IPS DF 6.9 (cell line): ENCODE measurements around the gene GALNT2.

Source experiments
- DNase-seq: peaks from one replicate; pipeline ENCODE4 v3.0.0-alpha.2; 2013; ENCODE audit warnings: low read depth, low spot score
- H3K27ac ChIP-seq: one replicate; pipeline ENCODE4 v1.5.1; 2013; ENCODE audit warnings: low read length, control low read depth
- H3K27me3 ChIP-seq: 2 replicates; pipeline ENCODE4 v1.6.1; 2013; ENCODE audit warnings: mild to moderate bottlenecking, low read length; ENCODE audit not compliant: control insufficient read depth, insufficient read depth
- H3K36me3 ChIP-seq: 2 replicates; pipeline ENCODE4 v1.6.1; 2013; ENCODE audit warnings: low read length; ENCODE audit not compliant: control insufficient read depth, insufficient read depth
- H3K4me1 ChIP-seq: 2 replicates; pipeline ENCODE4 v1.6.1; 2013; ENCODE audit warnings: low read length; ENCODE audit not compliant: control insufficient read depth, insufficient read depth
- H3K4me3 ChIP-seq: 2 replicates; pipeline ENCODE4 v1.5.1; 2013; ENCODE audit warnings: mild to moderate bottlenecking, low read length
- H3K9me3 ChIP-seq: 2 replicates; pipeline ENCODE4 v1.6.1; 2013; ENCODE audit warnings: low read length, inconsistent platforms; ENCODE audit not compliant: control insufficient read depth, insufficient read depth
- WGBS: extraction: QIAGEN DNeasy Blood & Tissue Kit; methylation state at CpG from one replicate; pipeline ENCODE4 v1.1.7; 2013; ENCODE audit warnings: mixed read lengths, missing lambda C conversion rate; ENCODE audit not compliant: insufficient read length, insufficient coverage; 5-methylcytosine and 5-hydroxymethylcytosine counted together

GALNT2 gene

DNA sequence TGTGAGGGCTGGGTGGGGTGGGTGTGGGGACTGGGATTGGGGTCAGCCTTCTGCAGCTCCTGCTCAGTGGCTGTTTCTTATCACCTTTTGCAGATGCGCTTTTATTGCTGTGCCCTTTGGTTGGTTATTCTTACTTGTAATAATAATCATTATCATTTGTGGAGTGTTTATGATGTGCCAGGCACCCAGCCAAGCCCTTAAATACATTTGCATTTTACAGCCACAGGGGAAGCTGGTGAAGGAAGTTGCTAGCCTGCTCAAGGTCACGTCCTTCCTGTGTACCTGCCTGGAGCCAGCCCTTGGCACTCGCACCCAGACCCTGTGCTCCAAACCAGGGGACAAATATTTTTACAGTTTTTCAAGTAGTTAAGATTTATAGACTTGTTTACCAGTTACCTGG is 215.1 kb downstream of the GALNT2 start:
- DNase-seq: no peak
- WGBS: no CpG with 5 or more reads among the region's 3 CpGs
- Histone ChIP-seq H3K4me1 (peaks cover 2% of the 10 kb centered on the region; the same call in 1 of the 2 replicates), H3K36me3 (peaks cover 5% of the 10 kb centered on the region; the same call in 1 of the 2 replicates), H3K9me3 (no peaks in the 10 kb centered on the region), H3K4me3 (no peak overlapping the region), H3K27ac (no peak overlapping the region), H3K27me3 (no peaks in the 10 kb centered on the region)

DNA sequence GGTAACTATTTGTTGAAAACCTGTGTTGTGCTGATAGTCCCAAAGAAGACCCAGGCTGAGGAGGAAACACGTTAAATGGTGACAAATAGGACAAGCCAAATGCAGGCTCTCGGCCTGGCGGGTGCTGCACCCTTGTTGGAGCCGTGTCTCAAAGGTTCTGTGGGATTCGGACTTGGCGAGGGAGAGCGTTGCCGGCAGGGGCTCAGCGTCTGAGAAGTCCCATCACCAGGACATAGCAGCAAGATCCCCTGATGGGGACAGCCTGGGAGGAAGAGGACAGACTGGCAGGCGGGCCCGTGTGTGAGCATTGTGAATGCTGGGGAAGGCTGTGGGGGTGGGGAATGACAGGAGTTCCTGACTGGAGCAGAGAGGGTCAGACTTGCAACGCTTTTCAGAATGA is 216.6 kb downstream of the GALNT2 start:
- Histone ChIP-seq H3K36me3 (peaks cover 5% of the 10 kb centered on the region; the same call in 1 of the 2 replicates), H3K27ac (no peak overlapping the region), H3K4me3 (no peak overlapping the region), H3K4me1 (peaks cover 2% of the 10 kb centered on the region; the same call in 1 of the 2 replicates), H3K9me3 (no peaks in the 10 kb centered on the region), H3K27me3 (no peaks in the 10 kb centered on the region)
- no CpG with 5 or more reads among the region's 12 CpGs for WGBS
- DNase-seq: no peak

DNA sequence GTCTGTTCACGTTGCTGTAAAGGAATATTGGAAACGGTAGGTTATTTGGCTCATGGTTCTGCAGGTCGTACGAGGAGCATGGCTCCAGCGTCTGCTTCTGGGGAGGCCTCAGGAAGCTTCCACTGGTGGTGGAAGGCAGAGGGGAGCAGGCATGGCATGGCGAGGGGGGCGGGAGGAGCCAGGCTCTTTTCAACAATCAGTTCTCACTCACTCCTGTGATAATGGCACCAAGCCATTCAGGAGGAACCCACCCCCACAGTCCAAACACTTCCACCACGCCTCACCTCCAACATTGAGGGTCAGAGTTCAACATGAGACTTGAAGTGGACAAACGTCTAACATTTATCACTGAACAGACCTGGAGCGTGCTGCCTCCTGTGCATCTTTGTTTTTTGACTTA is 217.9 kb downstream of the GALNT2 start:
- Histone ChIP-seq H3K4me3 (no peak overlapping the region), H3K36me3 (peaks cover 5% of the 10 kb centered on the region; the same call in 1 of the 2 replicates), H3K27me3 (no peaks in the 10 kb centered on the region), H3K27ac (no peak overlapping the region), H3K9me3 (no peaks in the 10 kb centered on the region), H3K4me1 (peaks cover 2% of the 10 kb centered on the region; the same call in 1 of the 2 replicates)
- no CpG with 5 or more reads among the region's 10 CpGs for WGBS
- DNase-seq: no peak

DNA sequence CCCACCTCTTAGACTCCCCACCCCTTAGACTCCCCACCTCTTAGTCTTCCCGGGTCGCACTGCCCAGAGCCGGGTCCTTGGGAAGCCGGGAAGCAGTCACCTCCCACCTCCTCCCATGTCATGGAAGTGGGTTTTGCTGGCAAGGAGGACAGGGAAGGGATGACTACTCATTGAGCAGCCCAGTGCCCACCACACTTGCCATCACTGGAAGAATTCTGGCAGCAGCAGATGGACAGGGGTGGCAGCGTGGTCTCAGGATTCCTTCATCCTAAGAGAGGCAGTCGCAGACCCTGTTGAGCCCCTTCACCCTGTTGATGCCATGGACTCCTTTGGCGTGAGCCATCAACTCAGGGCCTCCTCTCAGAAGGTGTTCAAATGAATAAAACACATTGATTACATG is 218.3 kb downstream of the GALNT2 start:
- H3K9me3 ChIP-seq: no peaks in the 10 kb centered on the region
- H3K27ac ChIP-seq: no peak overlapping the region
- H3K27me3 ChIP-seq: no peaks in the 10 kb centered on the region
- peaks cover 5% of the 10 kb centered on the region; the same call in 1 of the 2 replicates for H3K36me3 ChIP-seq
- peaks cover 2% of the 10 kb centered on the region; the same call in 1 of the 2 replicates for H3K4me1 ChIP-seq
- no peak for DNase-seq
- no peak overlapping the region for H3K4me3 ChIP-seq
- no CpG with 5 or more reads among the region's 7 CpGs for WGBS

DNA sequence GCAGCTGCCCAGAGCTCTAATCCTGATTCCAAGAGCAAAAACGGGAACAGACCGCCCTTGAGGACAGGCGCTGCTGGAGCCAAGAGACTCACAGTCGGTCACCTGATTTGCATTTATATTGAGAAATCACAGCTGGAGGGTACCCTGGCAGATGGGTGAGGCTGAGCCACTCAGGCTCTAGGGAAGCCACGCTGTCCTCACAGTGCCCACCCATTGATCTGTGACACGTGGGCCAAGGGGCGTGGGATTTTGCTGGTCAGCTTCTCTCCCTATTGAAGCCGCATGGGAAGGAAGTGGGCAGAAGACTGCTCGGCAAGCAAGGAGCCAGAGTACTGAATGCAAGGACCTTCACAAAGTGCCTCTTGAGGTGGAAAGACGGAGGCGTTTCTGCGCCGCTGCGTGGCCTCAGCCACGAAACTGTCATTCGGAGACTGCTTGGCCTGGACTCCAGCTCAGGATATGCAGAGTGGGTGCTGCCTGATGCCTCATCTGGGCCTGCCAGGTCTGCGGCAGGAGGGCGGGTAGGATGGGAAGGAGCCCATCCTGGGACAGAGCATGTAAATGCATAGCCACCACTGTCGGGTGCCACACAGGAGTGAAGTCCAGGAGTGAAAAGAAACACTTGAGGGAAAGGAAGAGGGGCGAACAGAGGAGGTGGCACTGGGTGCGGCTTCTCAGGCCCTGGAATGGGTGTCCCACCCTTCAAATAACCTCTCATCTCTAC is 219.3 kb downstream of the GALNT2 start:
- Histone ChIP-seq H3K27me3 (no peaks in the 10 kb centered on the region), H3K27ac (no peak overlapping the region), H3K4me3 (no peak overlapping the region), H3K9me3 (no peaks in the 10 kb centered on the region), H3K36me3 (0 out of 2 replicates have a peak, but pooled peaks cover 2% of the 10 kb centered on the region), H3K4me1 (peaks cover 2% of the 10 kb centered on the region; the same call in 1 of the 2 replicates)
- no CpG with 5 or more reads among the region's 21 CpGs for WGBS
- no peak for DNase-seq

DNA sequence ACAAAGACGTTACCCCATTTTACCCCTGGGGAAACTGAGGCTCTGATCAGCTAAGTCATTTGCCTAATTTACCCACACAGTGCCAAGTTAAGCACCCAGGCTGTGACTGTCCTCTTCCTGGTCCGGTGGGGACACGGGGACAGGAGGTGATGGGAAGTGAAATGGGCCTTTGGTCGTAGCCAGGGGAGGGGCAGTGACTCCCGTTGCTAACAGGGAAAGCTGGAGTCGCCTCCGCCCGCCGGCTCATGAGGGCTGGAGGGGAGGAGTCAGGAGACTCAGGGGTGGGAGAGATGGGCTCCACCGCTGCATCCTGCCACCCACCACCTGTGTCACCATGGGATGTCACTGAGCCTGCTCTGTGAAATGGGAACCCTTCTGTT is 219.8 kb downstream of the GALNT2 start:
- Histone ChIP-seq H3K27ac (no peak overlapping the region), H3K4me3 (no peak overlapping the region), H3K4me1 (peaks cover 2% of the 10 kb centered on the region; the same call in 1 of the 2 replicates), H3K36me3 (0 out of 2 replicates have a peak, but pooled peaks cover 2% of the 10 kb centered on the region), H3K27me3 (no peaks in the 10 kb centered on the region), H3K9me3 (no peaks in the 10 kb centered on the region)
- no peak for DNase-seq
- WGBS: no CpG with 5 or more reads among the region's 10 CpGs

DNA sequence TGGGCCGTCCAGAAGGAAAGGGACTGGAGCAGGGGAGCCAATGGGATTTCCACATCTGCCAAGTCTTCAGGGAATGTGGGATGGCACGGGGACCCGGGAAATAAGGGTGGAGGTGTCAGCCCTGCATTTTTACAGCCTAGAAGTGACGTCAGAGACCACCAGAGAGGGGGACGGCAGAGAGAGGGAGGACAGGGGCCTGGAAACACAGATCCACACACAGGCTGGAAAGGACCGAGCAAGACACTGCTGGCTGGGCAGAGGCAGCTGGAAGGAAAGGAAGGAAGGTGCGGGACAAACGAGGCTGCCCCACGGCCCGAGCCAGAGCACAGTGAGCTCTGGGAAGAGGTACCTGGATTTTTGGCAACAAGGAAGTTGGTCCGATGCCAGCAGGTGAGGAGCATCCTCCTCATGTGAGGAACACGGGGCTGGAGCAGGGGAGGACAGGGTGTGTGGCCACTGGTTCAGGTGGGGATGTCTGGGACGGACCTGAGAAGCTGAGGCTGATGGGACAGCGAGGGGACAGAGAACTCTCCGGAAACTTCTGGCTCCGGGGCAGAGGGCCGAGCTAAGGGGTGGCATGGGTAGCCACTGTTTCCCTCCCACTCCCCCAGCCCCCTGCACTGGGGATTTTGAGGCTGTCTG is 220.8 kb downstream of the GALNT2 start:
- no peak overlapping the region for H3K4me3 ChIP-seq
- no peak for DNase-seq
- H3K27ac ChIP-seq: no peak overlapping the region
- WGBS: no CpG with 5 or more reads among the region's 17 CpGs
- peaks cover 2% of the 10 kb centered on the region; the same call in 1 of the 2 replicates for H3K4me1 ChIP-seq
- H3K27me3 ChIP-seq: no peaks in the 10 kb centered on the region
- H3K36me3 ChIP-seq: 0 out of 2 replicates have a peak, but pooled peaks cover 2% of the 10 kb centered on the region
- no peaks in the 10 kb centered on the region for H3K9me3 ChIP-seq

DNA sequence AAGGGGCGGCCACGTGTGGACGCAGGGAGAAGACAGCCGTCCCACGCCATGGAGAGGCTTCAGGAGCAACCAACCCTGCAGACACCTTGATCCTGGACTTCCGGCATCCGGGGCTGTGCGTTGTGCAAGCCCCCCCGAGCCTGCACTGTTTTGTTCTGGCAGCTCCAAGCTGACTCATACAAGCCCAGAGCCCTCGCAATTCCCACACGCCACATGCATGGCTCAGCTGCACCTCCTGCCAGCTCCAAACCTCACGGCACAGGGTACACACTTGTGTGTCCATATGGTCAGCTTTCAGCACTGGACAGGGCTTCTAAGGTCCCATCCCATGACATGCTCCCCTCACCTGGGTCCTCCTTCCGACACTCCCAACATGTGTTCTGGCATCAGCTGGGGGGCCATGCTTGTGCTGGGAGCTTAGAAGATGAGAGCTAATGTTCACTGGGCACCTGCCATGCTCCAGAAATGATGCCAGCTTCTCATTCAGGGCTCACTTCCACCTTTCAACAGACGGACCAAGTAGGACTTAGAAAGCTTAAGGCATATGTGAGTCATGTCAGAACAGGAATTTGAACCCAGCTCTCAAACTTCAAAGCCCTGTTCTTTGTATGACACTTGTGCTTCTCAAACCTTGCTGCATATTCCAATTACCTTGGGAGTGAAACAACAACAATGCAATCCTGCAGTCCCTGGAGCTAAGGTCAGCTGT is 221.8 kb downstream of the GALNT2 start:
- Histone ChIP-seq H3K4me1 (peaks cover 2% of the 10 kb centered on the region; the same call in 1 of the 2 replicates), H3K27me3 (no peaks in the 10 kb centered on the region), H3K9me3 (no peaks in the 10 kb centered on the region), H3K36me3 (0 out of 2 replicates have a peak, but pooled peaks cover 2% of the 10 kb centered on the region), H3K27ac (no peak overlapping the region), H3K4me3 (no peak overlapping the region)
- WGBS: no CpG with 5 or more reads among the region's 14 CpGs
- no peak for DNase-seq

DNA sequence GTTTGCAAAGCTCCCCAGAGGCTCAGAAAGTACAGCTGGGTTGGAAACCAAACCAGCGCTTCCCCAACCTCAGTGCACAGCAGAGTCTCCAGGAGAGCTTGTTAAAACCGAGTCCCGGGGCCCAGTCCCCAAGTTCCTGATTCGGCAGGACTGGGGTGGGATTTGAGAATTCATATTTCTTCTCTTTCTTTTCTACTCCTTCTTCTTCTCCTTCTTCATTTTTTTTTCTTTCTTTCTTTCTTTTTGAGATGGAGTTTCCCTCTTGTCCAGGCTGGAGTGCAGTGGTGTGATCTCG is 222.3 kb downstream of the GALNT2 start:
- no peak for DNase-seq
- Histone ChIP-seq H3K4me1 (peaks cover 2% of the 10 kb centered on the region; the same call in 1 of the 2 replicates), H3K27ac (no peak overlapping the region), H3K27me3 (no peaks in the 10 kb centered on the region), H3K36me3 (0 out of 2 replicates have a peak, but pooled peaks cover 2% of the 10 kb centered on the region), H3K9me3 (no peaks in the 10 kb centered on the region), H3K4me3 (no peak overlapping the region)
- WGBS: no CpG with 5 or more reads among the region's 5 CpGs
